DOHH2 (cell line): Measurements from ENCODE around the gene BRSK2.

Experiments used
- H3F3A ChIP-seq: fragments of 200-600 bp; sonication (generic), shearing (Covaris generic); 2 replicates; pipeline ENCODE4 v1.6.0; 2016; ENCODE audit warnings: antibody characterized with exemption, mild to moderate bottlenecking; ENCODE audit not compliant: control insufficient read depth, insufficient read depth
- H3K27ac ChIP-seq: fragments of 200-600 bp; sonication (generic); 2 replicates; pipeline ENCODE4 v1.5.1; 2014; ENCODE audit warnings: low read depth, mild to moderate bottlenecking, low read length, moderate library complexity
- H3K27me3 ChIP-seq: fragments of 200-600 bp; sonication (generic); 2 replicates; pipeline ENCODE4 v1.6.1; 2014; ENCODE audit warnings: mild to moderate bottlenecking, low read length, mixed read lengths; ENCODE audit not compliant: control insufficient read depth
- H3K36me3 ChIP-seq: fragments of 200-600 bp; sonication (generic); 2 replicates; pipeline ENCODE4 v1.6.1; 2014; ENCODE audit warnings: mild to moderate bottlenecking, low read length, moderate library complexity, mixed read lengths; ENCODE audit not compliant: control insufficient read depth
- H3K4me1 ChIP-seq: fragments of 200-600 bp; sonication (generic); 2 replicates; pipeline ENCODE4 v1.6.1; 2014; ENCODE audit warnings: mild to moderate bottlenecking, low read length, mixed read lengths; ENCODE audit not compliant: control insufficient read depth
- H3K4me2 ChIP-seq: fragments of 200-600 bp; sonication (generic); 2 replicates; pipeline ENCODE4 v1.6.0; 2014; ENCODE audit warnings: mild to moderate bottlenecking, low read length, moderate library complexity
- H3K4me3 ChIP-seq: fragments of 200-600 bp; sonication (generic); 2 replicates; pipeline ENCODE4 v1.5.1; 2014; ENCODE audit warnings: mild to moderate bottlenecking, low read length, mixed read lengths
- H3K79me2 ChIP-seq: fragments of 200-600 bp; sonication (generic); 2 replicates; pipeline ENCODE4 v1.6.1; 2014; ENCODE audit warnings: mild to moderate bottlenecking, low read length, mixed read lengths; ENCODE audit not compliant: control insufficient read depth
- H3K9me2 ChIP-seq: fragments of 200-600 bp; sonication (generic); replicated peaks from 2 replicates; pipeline ENCODE4 v1.6.1; 2014; ENCODE audit warnings: mild to moderate bottlenecking, low read length, mixed read lengths; ENCODE audit not compliant: control insufficient read depth
- H3K9me3 ChIP-seq: fragments of 200-600 bp; sonication (generic); 2 replicates; pipeline ENCODE4 v1.6.1; 2014; ENCODE audit warnings: antibody characterized with exemption, low read length, mixed read lengths; ENCODE audit not compliant: control insufficient read depth, insufficient read depth
- H4K20me1 ChIP-seq: fragments of 200-600 bp; sonication (generic); 2 replicates; pipeline ENCODE4 v1.6.0; 2014; ENCODE audit warnings: low read depth, mild to moderate bottlenecking, antibody characterized with exemption, low read length, moderate library complexity; ENCODE audit not compliant: control insufficient read depth, insufficient read depth
- CTCF ChIP-seq: fragments of 200-600 bp; sonication (generic); IDR thresholded peaks from one replicate; pipeline ENCODE4 v1.5.1; 2014; ENCODE audit warnings: antibody characterized with exemption, mild to moderate bottlenecking, low read depth, low read length; ENCODE audit not compliant: poor library complexity, severe bottlenecking
- EZH2phosphoT487 ChIP-seq: fragments of 200-600 bp; sonication (generic); IDR thresholded peaks from 2 replicates; pipeline ENCODE4 v1.6.1; 2017; ENCODE audit warnings: borderline replicate concordance, mild to moderate bottlenecking, antibody characterized with exemption, low read length, moderate library complexity, mixed read lengths

The BRSK2 gene

GRCh38 chr11:1501421-1502167 is 111.9 kb downstream of the BRSK2 start:
- Histone ChIP-seq H3K4me2 (no peak overlapping the region), H3K4me3 (no peak overlapping the region), H3K9me3 (peaks cover 14% of the 10 kb centered on the region; the same call in 1 of the 2 replicates), H4K20me1 (peaks cover 8% of the 10 kb centered on the region; the same call in 1 of the 2 replicates), H3K9me2 (no peaks in the 10 kb centered on the region), H3K27ac (no peak overlapping the region), H3K79me2 (peaks cover 74% of the 10 kb centered on the region), H3K27me3 (no peaks in the 10 kb centered on the region), H3F3A (no peaks in the 10 kb centered on the region), H3K4me1 (no peaks in the 10 kb centered on the region), H3K36me3 (no peaks in the 10 kb centered on the region)
- TF ChIP-seq EZH2phosphoT487 (no peak), CTCF (no peak)

- Histone ChIP-seq H3K27ac (no peak overlapping the region), H3K9me2 (no peaks in the 10 kb centered on the region), H4K20me1 (peaks cover 2% of the 10 kb centered on the region; the same call in 1 of the 2 replicates), H3K9me3 (peaks cover 14% of the 10 kb centered on the region; the same call in 1 of the 2 replicates), H3K27me3 (no peaks in the 10 kb centered on the region), H3K4me2 (no peak overlapping the region), H3K79me2 (peaks cover 72% of the 10 kb centered on the region), H3K36me3 (no peaks in the 10 kb centered on the region), H3K4me3 (no peak overlapping the region), H3K4me1 (no peaks in the 10 kb centered on the region), H3F3A (no peaks in the 10 kb centered on the region)
- no peak for TF ChIP-seq CTCF
- TF ChIP-seq EZH2phosphoT487 = no peak
These were observed 112.6 kb downstream of the BRSK2 start for GRCh38 chr11:1502168-1502953.

GRCh38 chr11:1502954-1503707 is 113.4 kb downstream of the BRSK2 start:
- TF ChIP-seq EZH2phosphoT487 (no peak), CTCF (no peak)
- no peak overlapping the region for H3K4me2 ChIP-seq
- no peaks in the 10 kb centered on the region for H3F3A ChIP-seq
- peaks cover 73% of the 10 kb centered on the region for H3K79me2 ChIP-seq
- no peaks in the 10 kb centered on the region for H3K9me2 ChIP-seq
- peaks cover 4% of the 10 kb centered on the region; the same call in 1 of the 2 replicates for H3K4me1 ChIP-seq
- no peaks in the 10 kb centered on the region for H4K20me1 ChIP-seq
- H3K27me3 ChIP-seq = no peaks in the 10 kb centered on the region
- H3K4me3 ChIP-seq = no peak overlapping the region
- no peaks in the 10 kb centered on the region for H3K36me3 ChIP-seq
- H3K27ac ChIP-seq = no peak overlapping the region
- H3K9me3 ChIP-seq = peaks cover 14% of the 10 kb centered on the region; the same call in 1 of the 2 replicates
